ENCODE data around the gene P2RX2. TPM values are rescaled to one million over a fixed set of nuclear protein-coding genes. Genes with fewer than 3 reads are reported as not detected.

P2RX2 gene
- total RNA-seq, 1 donor: not detected

GRCh38 chr12:132664206-132665148 is 45.9 kb downstream of the P2RX2 start:
- Histone ChIP-seq H3K4me2 (ENCODE audit: insufficient read depth, low read length) (no peak overlapping the region), H3K4me1 (ENCODE audit: insufficient read depth, low read length) (no peaks in the 10 kb centered on the region), H3K79me2 (ENCODE audit: insufficient read depth, low read length) (no peaks in the 10 kb centered on the region), H3K27me3 (ENCODE audit: insufficient read depth, low read length) (no peaks in the 10 kb centered on the region), H3K4me3 (ENCODE audit: insufficient read depth, low read length) (no peak overlapping the region), H4K20me1 (ENCODE audit: insufficient read depth, low read length) (no peaks in the 10 kb centered on the region), H3K9me3 (ENCODE audit: low read depth, low read length) (no peaks in the 10 kb centered on the region), H3K27ac (ENCODE audit: low read depth, low read length) (no peak overlapping the region), H3K36me3 (ENCODE audit: insufficient read depth, low read length) (peaks cover 44% of the 10 kb centered on the region), H2AFZ (ENCODE audit: low read length) (no peak overlapping the region)
- no peak for DNase-seq (ENCODE audit: insufficient read length, low spot score, missing footprints)
- TF ChIP-seq CTCF (IDR thresholded peaks at IDR 0.05; ENCODE audit: extremely low read depth, low read depth, low read length): no peak

GRCh38 chr12:132665149-132665491 is 46.5 kb downstream of the P2RX2 start:
- no peak for DNase-seq (ENCODE audit: insufficient read length, low spot score, missing footprints)
- Histone ChIP-seq H3K4me3 (ENCODE audit: insufficient read depth, low read length) (no peak overlapping the region), H3K27me3 (ENCODE audit: insufficient read depth, low read length) (no peaks in the 10 kb centered on the region), H3K4me1 (ENCODE audit: insufficient read depth, low read length) (no peaks in the 10 kb centered on the region), H2AFZ (ENCODE audit: low read length) (no peak overlapping the region), H4K20me1 (ENCODE audit: insufficient read depth, low read length) (no peaks in the 10 kb centered on the region), H3K27ac (ENCODE audit: low read depth, low read length) (no peak overlapping the region), H3K4me2 (ENCODE audit: insufficient read depth, low read length) (no peak overlapping the region), H3K36me3 (ENCODE audit: insufficient read depth, low read length) (peaks cover 43% of the 10 kb centered on the region), H3K9me3 (ENCODE audit: low read depth, low read length) (no peaks in the 10 kb centered on the region), H3K79me2 (ENCODE audit: insufficient read depth, low read length) (no peaks in the 10 kb centered on the region)
- no peak for TF ChIP-seq CTCF (IDR thresholded peaks at IDR 0.05; ENCODE audit: extremely low read depth, low read depth, low read length)

- no peak for TF ChIP-seq CTCF (IDR thresholded peaks at IDR 0.05; ENCODE audit: extremely low read depth, low read depth, low read length)
- peaks cover 37% of the 10 kb centered on the region for H3K36me3 ChIP-seq (ENCODE audit: insufficient read depth, low read length)
- no peak for DNase-seq (ENCODE audit: insufficient read length, low spot score, missing footprints)
- H3K4me1 ChIP-seq (ENCODE audit: insufficient read depth, low read length): no peaks in the 10 kb centered on the region
- H3K27me3 ChIP-seq (ENCODE audit: insufficient read depth, low read length): no peaks in the 10 kb centered on the region
- H3K9me3 ChIP-seq (ENCODE audit: low read depth, low read length): no peaks in the 10 kb centered on the region
- H3K79me2 ChIP-seq (ENCODE audit: insufficient read depth, low read length): no peaks in the 10 kb centered on the region
- no peak overlapping the region for H3K4me3 ChIP-seq (ENCODE audit: insufficient read depth, low read length)
- no peaks in the 10 kb centered on the region for H4K20me1 ChIP-seq (ENCODE audit: insufficient read depth, low read length)
- H3K4me2 ChIP-seq (ENCODE audit: insufficient read depth, low read length): no peak overlapping the region
- no peak overlapping the region for H3K27ac ChIP-seq (ENCODE audit: low read depth, low read length)
- H2AFZ ChIP-seq (ENCODE audit: low read length): no peak overlapping the region
Observed at GRCh38 chr12:132665794-132666193, 47.2 kb downstream of the P2RX2 start.

GRCh38 chr12:132668191-132669088 is 49.9 kb downstream of the P2RX2 start:
- no peak for DNase-seq (ENCODE audit: insufficient read length, low spot score, missing footprints)
- H3K4me3 ChIP-seq (ENCODE audit: insufficient read depth, low read length): no peak overlapping the region
- no peaks in the 10 kb centered on the region for H3K9me3 ChIP-seq (ENCODE audit: low read depth, low read length)
- peaks cover 38% of the 10 kb centered on the region for H3K36me3 ChIP-seq (ENCODE audit: insufficient read depth, low read length)
- H3K27me3 ChIP-seq (ENCODE audit: insufficient read depth, low read length): no peaks in the 10 kb centered on the region
- no peak overlapping the region for H3K4me2 ChIP-seq (ENCODE audit: insufficient read depth, low read length)
- H4K20me1 ChIP-seq (ENCODE audit: insufficient read depth, low read length): no peaks in the 10 kb centered on the region
- no peak for TF ChIP-seq CTCF (IDR thresholded peaks at IDR 0.05; ENCODE audit: extremely low read depth, low read depth, low read length)
- no peaks in the 10 kb centered on the region for H3K79me2 ChIP-seq (ENCODE audit: insufficient read depth, low read length)
- no peaks in the 10 kb centered on the region for H3K4me1 ChIP-seq (ENCODE audit: insufficient read depth, low read length)
- no peak overlapping the region for H2AFZ ChIP-seq (ENCODE audit: low read length)
- no peak overlapping the region for H3K27ac ChIP-seq (ENCODE audit: low read depth, low read length)

Measured in osteoblast (primary cell).